KMS-11 (cell line): ENCODE data around the gene CCR3.

ENCODE experiments used
- H2AFZ ChIP-seq: fragments of 200-600 bp; sonication (generic); 2 replicates; pipeline ENCODE4 v1.6.1; 2016; ENCODE audit warnings: antibody characterized with exemption, mixed run types, low read depth
- H3K27ac ChIP-seq: fragments of 200-600 bp; sonication (generic); 2 replicates; pipeline ENCODE4 v1.6.1; 2016; ENCODE audit warnings: mild to moderate bottlenecking, mixed run types
- H3K27me3 ChIP-seq: fragments of 200-600 bp; sonication (generic); 2 replicates; pipeline ENCODE4 v1.6.1; 2017; ENCODE audit warnings: mild to moderate bottlenecking, low read depth, mixed run types, moderate library complexity; ENCODE audit not compliant: insufficient read depth
- H3K36me3 ChIP-seq: fragments of 200-600 bp; sonication (generic); 2 replicates; pipeline ENCODE4 v1.6.1; 2017; ENCODE audit warnings: mild to moderate bottlenecking, mixed run types; ENCODE audit not compliant: insufficient read depth
- H3K4me1 ChIP-seq: fragments of 200-600 bp; sonication (generic); 2 replicates; pipeline ENCODE4 v1.6.1; 2016; ENCODE audit warnings: mild to moderate bottlenecking, low read depth, mixed run types; ENCODE audit not compliant: poor library complexity, severe bottlenecking
- H3K4me2 ChIP-seq: fragments of 200-600 bp; sonication (generic); 2 replicates; pipeline ENCODE4 v1.7.0; 2016; ENCODE audit warnings: mild to moderate bottlenecking, mixed run types
- H3K4me3 ChIP-seq: fragments of 200-600 bp; sonication (generic); IDR thresholded peaks from 2 replicates; pipeline ENCODE4 v1.6.1; 2017; ENCODE audit warnings: low read depth, low read length, mixed read lengths; ENCODE audit not compliant: insufficient read depth
- H3K79me2 ChIP-seq: fragments of 200-600 bp; sonication (generic); 2 replicates; pipeline ENCODE4 v1.6.1; 2016; ENCODE audit warnings: low read depth, mixed run types; ENCODE audit not compliant: insufficient read depth
- H3K9ac ChIP-seq: fragments of 200-600 bp; sonication (generic); 2 replicates; pipeline ENCODE4 v1.6.1; 2016; ENCODE audit warnings: mild to moderate bottlenecking, mixed run types
- H4K20me1 ChIP-seq: fragments of 200-600 bp; sonication (generic); 2 replicates; pipeline ENCODE4 v1.6.1; 2016; ENCODE audit warnings: mild to moderate bottlenecking, mixed run types; ENCODE audit not compliant: insufficient read depth
- CTCF ChIP-seq: fragments of 200-600 bp; sonication (generic); conservative IDR thresholded peaks from 2 replicates; pipeline ENCODE4 v1.6.1; 2017; ENCODE audit warnings: low read depth, mild to moderate bottlenecking, antibody characterized with exemption, low read length, moderate library complexity, mixed read lengths

Gene CCR3

GRCh38 chr3:46298871-46299607 is 56.8 kb downstream of the CCR3 start:
- H3K36me3 ChIP-seq = no peaks in the 10 kb centered on the region
- no peaks in the 10 kb centered on the region for H3K79me2 ChIP-seq
- H3K9ac ChIP-seq = no peak overlapping the region
- TF ChIP-seq CTCF = no peak
- no peaks in the 10 kb centered on the region for H3K27me3 ChIP-seq
- no peaks in the 10 kb centered on the region for H4K20me1 ChIP-seq
- peak overlapping the region; percentile 34; the same call in 1 of the 2 replicates for H2AFZ ChIP-seq
- peaks cover 95% of the 10 kb centered on the region for H3K4me1 ChIP-seq
- no peak overlapping the region for H3K4me3 ChIP-seq
- no peak overlapping the region; the same call in 1 of the 2 replicates for H3K27ac ChIP-seq
- no peak overlapping the region; the same call in 1 of the 2 replicates for H3K4me2 ChIP-seq

GRCh38 chr3:46299608-46300460 is 57.6 kb downstream of the CCR3 start:
- Histone ChIP-seq H3K36me3 (no peaks in the 10 kb centered on the region), H2AFZ (peak overlapping the region; percentile 34; the same call in 1 of the 2 replicates), H3K79me2 (no peaks in the 10 kb centered on the region), H3K27me3 (no peaks in the 10 kb centered on the region), H3K4me2 (peak overlapping the region; percentile 23; the same call in 1 of the 2 replicates), H3K4me1 (peaks cover 95% of the 10 kb centered on the region), H4K20me1 (no peaks in the 10 kb centered on the region), H3K4me3 (no peak overlapping the region), H3K9ac (no peak overlapping the region), H3K27ac (peak overlapping the region; percentile 3; the same call in 1 of the 2 replicates)
- no peak for TF ChIP-seq CTCF

GRCh38 chr3:46300461-46300789 is 58.2 kb downstream of the CCR3 start:
- TF ChIP-seq CTCF = no peak
- Histone ChIP-seq H3K4me2 (no peak overlapping the region), H3K9ac (no peak overlapping the region), H4K20me1 (no peaks in the 10 kb centered on the region), H3K79me2 (no peaks in the 10 kb centered on the region), H3K36me3 (no peaks in the 10 kb centered on the region), H3K4me1 (peaks cover 95% of the 10 kb centered on the region), H3K27ac (no peak overlapping the region), H2AFZ (no peak overlapping the region), H3K4me3 (no peak overlapping the region), H3K27me3 (no peaks in the 10 kb centered on the region)

GRCh38 chr3:46301122-46301835 is 59.0 kb downstream of the CCR3 start:
- no peak overlapping the region for H2AFZ ChIP-seq
- no peaks in the 10 kb centered on the region for H3K27me3 ChIP-seq
- H3K9ac ChIP-seq = no peak overlapping the region
- TF ChIP-seq CTCF = no peak
- no peak overlapping the region for H3K27ac ChIP-seq
- peaks cover 99% of the 10 kb centered on the region for H3K4me1 ChIP-seq
- H3K4me3 ChIP-seq = no peak overlapping the region
- no peaks in the 10 kb centered on the region for H3K79me2 ChIP-seq
- H3K36me3 ChIP-seq = no peaks in the 10 kb centered on the region
- no peaks in the 10 kb centered on the region for H4K20me1 ChIP-seq
- H3K4me2 ChIP-seq = no peak overlapping the region
